Measurements from ENCODE around the gene JARID2. TPM values are rescaled to one million over a fixed set of nuclear protein-coding genes. Genes with fewer than 3 reads are reported as not detected.

JARID2 gene
- total RNA-seq, 1 donor from 2014 or later = 66.1 TPM

DNA sequence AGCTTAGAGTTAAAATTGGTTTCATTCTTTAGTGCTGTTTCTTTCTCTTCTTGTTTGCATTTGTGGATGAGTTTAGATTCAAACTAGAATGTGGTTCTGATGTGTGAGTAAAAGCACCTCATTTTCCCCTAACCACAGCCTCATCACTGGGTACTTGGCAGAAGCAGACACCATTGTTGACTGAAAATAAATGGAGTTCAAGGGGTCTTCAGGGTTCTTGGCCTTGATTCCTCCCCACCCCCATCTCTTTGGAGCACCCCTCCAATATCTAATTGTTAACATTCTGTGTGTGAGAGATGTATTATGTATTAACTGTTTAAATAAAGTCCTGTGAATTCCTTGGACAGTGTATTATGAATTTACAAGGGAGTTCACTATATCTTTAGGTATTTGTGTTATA, 59.6 kb downstream of the JARID2 start:
- Mint-ChIP-seq H3K36me3 (ENCODE audit: low read depth, unreplicated experiment) (no peaks in the 10 kb centered on the region), H3K4me1 (ENCODE audit: unreplicated experiment) (peaks cover 42% of the 10 kb centered on the region), H3K9me3 (ENCODE audit: unreplicated experiment) (no peaks in the 10 kb centered on the region), H3K27ac (ENCODE audit: unreplicated experiment) (no peak overlapping the region), H3K4me3 (ENCODE audit: unreplicated experiment) (no peak overlapping the region), H3K27me3 (ENCODE audit: unreplicated experiment) (peaks cover 2% of the 10 kb centered on the region)
- TF ChIP-seq, protein P1, sequence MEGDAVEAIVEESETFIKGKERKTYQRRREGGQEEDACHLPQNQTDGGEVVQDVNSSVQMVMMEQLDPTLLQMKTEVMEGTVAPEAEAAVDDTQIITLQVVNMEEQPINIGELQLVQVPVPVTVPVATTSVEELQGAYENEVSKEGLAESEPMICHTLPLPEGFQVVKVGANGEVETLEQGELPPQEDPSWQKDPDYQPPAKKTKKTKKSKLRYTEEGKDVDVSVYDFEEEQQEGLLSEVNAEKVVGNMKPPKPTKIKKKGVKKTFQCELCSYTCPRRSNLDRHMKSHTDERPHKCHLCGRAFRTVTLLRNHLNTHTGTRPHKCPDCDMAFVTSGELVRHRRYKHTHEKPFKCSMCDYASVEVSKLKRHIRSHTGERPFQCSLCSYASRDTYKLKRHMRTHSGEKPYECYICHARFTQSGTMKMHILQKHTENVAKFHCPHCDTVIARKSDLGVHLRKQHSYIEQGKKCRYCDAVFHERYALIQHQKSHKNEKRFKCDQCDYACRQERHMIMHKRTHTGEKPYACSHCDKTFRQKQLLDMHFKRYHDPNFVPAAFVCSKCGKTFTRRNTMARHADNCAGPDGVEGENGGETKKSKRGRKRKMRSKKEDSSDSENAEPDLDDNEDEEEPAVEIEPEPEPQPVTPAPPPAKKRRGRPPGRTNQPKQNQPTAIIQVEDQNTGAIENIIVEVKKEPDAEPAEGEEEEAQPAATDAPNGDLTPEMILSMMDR (IDR thresholded peaks at IDR 0.05; ENCODE audit: unreplicated experiment) = no peak
- DNase-seq (ENCODE audit: low spot score) = no peak

DNA sequence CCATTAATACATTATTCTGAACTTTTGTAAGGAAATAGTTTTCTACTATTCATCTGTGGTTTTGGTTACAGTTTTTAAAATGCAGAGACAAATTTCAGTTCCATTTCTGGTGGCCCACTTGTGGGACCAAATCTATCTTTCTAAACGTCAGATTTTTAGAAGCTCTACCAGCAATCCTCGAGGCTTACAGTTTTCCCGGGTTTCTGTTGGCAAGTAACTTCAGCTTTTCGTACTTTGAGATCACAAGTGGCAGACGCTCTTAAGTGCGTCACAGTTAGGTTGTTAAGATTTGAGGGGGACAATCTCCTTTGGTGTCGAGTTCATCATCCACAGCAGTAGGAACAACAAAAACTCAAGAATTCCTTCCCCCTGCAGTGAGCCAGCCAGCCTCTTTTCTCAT, 60.0 kb downstream of the JARID2 start:
- no peaks in the 10 kb centered on the region for H3K36me3 Mint-ChIP-seq (ENCODE audit: low read depth, unreplicated experiment)
- TF ChIP-seq, protein P1 (IDR thresholded peaks at IDR 0.05; ENCODE audit: unreplicated experiment) = no peak
- H3K9me3 Mint-ChIP-seq (ENCODE audit: unreplicated experiment) = no peaks in the 10 kb centered on the region
- H3K4me1 Mint-ChIP-seq (ENCODE audit: unreplicated experiment) = peaks cover 38% of the 10 kb centered on the region
- no peak overlapping the region for H3K4me3 Mint-ChIP-seq (ENCODE audit: unreplicated experiment)
- H3K27me3 Mint-ChIP-seq (ENCODE audit: unreplicated experiment) = peaks cover 2% of the 10 kb centered on the region
- H3K27ac Mint-ChIP-seq (ENCODE audit: unreplicated experiment) = no peak overlapping the region
- no peak for DNase-seq (ENCODE audit: low spot score)

DNA sequence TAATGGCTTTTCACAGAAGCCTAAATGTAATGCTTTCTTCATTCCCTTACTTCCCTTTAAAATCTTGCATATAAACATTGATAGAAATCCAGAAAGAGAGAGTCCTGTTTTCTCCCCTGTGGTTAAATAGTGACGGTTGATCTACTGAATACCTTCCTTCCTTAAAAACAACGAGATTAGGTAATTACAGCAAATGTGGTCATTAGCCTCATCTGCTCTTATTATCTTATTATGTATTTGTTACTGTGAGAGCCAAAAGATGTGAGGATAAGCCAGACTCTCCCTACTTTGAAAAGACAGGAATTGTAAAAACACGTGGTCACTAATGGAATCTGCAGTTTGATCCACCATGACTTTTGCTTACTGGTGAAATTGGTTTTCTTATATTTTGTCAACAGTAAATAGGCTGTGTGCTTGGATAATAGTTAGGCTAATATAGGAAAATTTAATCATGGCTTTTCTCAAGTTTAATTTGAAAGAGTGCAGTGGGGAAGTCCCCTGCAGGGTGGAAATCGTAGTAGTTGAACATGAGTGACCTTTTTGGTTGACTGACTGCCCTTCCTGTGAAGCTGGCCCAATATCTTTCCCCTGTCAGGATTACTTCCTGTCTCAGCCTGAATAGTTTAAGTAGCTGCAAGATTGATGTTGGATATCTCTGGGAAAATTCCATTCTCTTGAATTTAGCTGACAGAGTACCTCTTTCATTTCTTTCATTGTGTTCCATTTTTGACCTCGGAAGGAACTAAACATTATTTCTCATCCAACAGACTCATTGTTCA, 62.8 kb downstream of the JARID2 start:
- Mint-ChIP-seq H3K9me3 (ENCODE audit: unreplicated experiment) (no peaks in the 10 kb centered on the region), H3K36me3 (ENCODE audit: low read depth, unreplicated experiment) (no peaks in the 10 kb centered on the region), H3K27ac (ENCODE audit: unreplicated experiment) (no peak overlapping the region), H3K27me3 (ENCODE audit: unreplicated experiment) (peaks cover 2% of the 10 kb centered on the region), H3K4me1 (ENCODE audit: unreplicated experiment) (peaks cover 45% of the 10 kb centered on the region), H3K4me3 (ENCODE audit: unreplicated experiment) (no peak overlapping the region)
- DNase-seq (ENCODE audit: low spot score) = no peak
- TF ChIP-seq, protein P1 (IDR thresholded peaks at IDR 0.05; ENCODE audit: unreplicated experiment) = no peak

DNA sequence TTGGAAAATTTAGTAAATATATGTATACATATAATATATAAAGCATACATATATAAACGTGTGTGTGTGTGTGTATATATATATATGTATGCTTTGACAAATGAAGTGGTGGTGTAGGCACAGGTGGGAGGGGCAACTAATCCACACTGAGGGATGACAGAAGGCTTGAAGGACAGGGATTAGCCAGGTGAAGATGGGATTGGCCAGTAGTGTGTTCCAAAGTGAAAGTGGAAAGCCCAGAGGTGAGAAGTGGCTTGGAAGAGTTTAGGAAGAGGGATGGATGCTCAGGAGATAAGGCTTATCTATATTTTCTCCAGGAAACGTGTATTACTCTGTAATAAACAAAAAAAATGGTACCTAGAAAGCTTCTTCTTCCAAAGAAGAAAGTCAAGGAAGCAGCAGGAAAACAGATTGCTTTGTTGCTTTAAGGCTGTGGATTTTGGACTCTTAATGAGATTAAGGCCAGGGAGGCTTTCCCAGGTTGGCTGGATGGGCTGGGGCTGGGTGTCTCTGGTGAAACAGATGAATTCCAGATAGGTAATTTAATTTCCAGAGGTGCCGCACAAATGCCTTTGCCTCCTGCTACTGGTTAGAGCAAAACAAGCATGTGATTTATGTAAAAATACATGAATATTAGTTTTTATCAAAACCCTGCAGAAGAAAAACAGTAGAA, 63.9 kb downstream of the JARID2 start:
- no peaks in the 10 kb centered on the region for H3K9me3 Mint-ChIP-seq (ENCODE audit: unreplicated experiment)
- H3K27ac Mint-ChIP-seq (ENCODE audit: unreplicated experiment) = no peak overlapping the region
- no peaks in the 10 kb centered on the region for H3K36me3 Mint-ChIP-seq (ENCODE audit: low read depth, unreplicated experiment)
- H3K4me1 Mint-ChIP-seq (ENCODE audit: unreplicated experiment) = peaks cover 51% of the 10 kb centered on the region
- peaks cover 2% of the 10 kb centered on the region for H3K27me3 Mint-ChIP-seq (ENCODE audit: unreplicated experiment)
- no peak overlapping the region for H3K4me3 Mint-ChIP-seq (ENCODE audit: unreplicated experiment)
- TF ChIP-seq, protein P1 (IDR thresholded peaks at IDR 0.05; ENCODE audit: unreplicated experiment) = no peak
- no peak for DNase-seq (ENCODE audit: low spot score)

DNA sequence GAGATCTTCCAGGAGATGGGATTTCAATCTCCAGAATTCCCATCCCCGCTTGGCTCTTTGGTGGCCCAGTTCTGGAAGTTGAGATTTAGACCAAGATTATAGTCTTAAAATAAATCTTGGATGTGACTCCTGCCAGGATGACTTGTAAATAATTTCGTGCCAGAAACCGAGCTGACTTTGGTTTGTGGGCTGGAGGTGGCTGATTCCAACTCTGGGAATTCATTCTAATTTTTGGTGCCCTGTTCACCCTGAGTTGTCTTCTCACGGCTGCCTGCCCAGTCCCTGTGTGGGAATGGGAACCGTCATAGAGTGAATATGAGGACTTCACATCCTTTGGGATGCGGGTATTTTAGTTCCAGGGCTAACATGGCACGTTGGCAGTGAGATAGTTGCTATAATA, 64.8 kb downstream of the JARID2 start:
- peaks cover 2% of the 10 kb centered on the region for H3K27me3 Mint-ChIP-seq (ENCODE audit: unreplicated experiment)
- TF ChIP-seq, protein P1 (IDR thresholded peaks at IDR 0.05; ENCODE audit: unreplicated experiment) = no peak

More for the DNA sequence above, 64.8 kb downstream of the JARID2 start:
- Mint-ChIP-seq H3K4me3 (ENCODE audit: unreplicated experiment) (no peak overlapping the region), H3K4me1 (ENCODE audit: unreplicated experiment) (peaks cover 52% of the 10 kb centered on the region), H3K27ac (ENCODE audit: unreplicated experiment) (no peak overlapping the region), H3K36me3 (ENCODE audit: low read depth, unreplicated experiment) (no peaks in the 10 kb centered on the region), H3K9me3 (ENCODE audit: unreplicated experiment) (no peaks in the 10 kb centered on the region)
- no peak for DNase-seq (ENCODE audit: low spot score)
